COLO829 (cell line): ENCODE measurements around the gene PLA2G4E.

Experiments
- DNase-seq: peaks from one replicate; pipeline ENCODE4 v3.0.0; 2012; ENCODE audit warnings: low spot score

The PLA2G4E gene

GRCh38 chr15:42053914-42054313 lies 33.1 kb upstream of the PLA2G4E start:
- DNase-seq: no peak

DNA sequence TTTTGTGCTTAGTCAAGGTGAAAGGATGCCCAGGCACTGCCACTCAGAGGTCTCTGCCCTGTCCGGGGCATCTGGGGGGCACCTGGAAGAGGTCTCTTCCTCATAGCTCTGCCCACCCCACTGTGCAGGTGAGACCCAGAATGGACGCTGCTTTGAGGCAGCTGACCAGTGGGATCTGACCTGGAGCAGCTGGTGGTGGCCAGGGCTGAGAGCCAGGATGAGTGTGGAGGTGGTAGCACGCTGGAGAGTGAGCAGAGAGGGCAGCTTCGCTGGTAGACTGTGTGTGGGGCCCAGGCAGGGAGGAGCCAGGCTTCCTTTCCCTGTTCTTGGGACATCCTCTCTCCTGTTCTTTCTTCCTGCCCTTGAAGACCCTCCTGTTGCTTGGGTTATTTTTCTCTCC lies 32.2 kb upstream of the PLA2G4E start:
- DNase-seq: no peak

DNA sequence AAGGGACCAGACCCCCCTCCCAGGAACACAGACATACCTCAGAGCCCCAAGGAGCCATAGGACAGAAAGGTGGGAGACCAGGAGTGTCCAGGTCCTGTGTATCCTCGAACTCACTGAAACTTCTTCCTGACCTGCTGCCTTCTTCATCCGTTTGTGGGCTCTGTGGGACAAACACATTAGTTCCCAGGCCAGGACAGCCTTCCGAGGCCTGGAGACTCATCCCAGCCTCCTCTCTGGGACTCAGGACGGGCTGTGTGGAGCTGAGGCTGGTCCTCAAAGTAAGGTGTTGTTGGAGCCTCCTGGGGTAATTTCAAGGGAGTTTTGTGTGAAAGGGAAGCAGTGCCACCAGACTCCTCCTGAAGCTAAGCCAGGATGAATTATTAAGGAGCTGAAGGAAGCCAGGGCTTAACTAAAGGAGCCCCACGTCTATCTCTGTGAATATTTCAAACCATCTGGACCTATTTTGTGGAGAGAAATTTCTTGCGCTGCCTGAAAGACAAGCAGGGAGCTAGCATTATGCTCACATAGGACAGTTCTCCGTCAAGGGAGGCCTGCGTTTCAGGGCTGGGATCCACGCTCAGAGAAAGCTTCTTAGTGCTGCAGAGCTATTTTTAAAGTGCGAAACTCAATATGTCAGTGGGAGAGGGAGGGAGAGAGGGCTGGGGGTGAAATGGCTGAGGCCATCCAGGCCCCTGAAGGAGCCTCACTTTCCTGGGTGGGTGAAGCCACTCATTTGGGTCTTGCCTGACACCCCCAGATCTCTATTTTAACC lies 29.8 kb upstream of the PLA2G4E start:
- DNase-seq: no peak

DNA sequence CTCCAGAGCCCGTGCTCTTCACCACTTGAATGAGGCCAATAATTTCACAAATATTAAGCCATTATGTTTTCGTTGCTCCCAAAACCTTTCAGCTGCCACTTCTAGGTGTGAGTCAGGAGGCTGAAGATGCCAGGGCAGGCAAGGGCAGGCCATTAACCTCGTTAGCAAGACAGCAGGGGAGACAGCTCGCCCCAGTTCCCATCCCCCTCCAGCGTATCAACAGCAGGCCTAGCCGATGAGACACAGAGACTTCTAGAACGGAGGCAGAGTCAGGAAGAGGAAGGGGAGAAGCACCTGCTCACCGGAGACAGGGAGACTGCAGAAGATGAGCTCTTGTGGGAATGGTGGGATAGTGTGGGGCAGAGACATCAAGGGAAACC lies 28.0 kb upstream of the PLA2G4E start:
- DNase-seq: no peak

DNA sequence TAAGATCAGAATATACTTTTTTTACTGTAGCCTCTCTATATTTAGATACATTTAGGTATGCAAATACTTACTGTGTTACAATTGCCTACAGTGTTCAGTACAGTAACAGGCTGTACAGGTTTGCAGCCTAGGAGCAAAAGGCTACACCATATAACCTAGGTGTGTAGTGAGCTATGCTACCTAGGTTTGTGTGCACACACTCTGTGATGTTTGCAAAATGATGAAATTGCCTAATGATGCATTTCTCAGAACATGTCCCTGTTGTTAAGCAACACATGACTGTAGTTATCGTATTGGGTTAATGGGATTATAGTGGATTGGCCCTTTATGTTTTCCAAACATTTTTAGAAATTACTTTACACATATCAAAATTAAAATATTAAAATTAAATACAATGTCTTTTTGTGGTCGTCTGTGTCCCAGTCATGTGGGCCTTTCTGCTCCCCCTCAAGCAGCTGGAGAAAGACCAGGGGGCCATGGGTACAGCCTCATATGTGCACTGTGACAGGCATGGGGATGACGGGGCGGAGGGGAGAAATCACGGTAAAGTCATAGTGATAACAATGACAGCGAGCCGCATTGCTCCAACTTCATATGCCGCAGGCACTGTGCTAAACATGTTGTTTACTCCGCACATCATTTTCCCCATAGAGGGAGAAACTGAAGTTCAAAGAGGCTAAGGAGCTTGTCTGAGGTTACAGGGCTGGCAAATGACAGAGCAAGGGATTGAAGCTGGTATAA lies 27.4 kb upstream of the PLA2G4E start:
- no peak for DNase-seq

DNA sequence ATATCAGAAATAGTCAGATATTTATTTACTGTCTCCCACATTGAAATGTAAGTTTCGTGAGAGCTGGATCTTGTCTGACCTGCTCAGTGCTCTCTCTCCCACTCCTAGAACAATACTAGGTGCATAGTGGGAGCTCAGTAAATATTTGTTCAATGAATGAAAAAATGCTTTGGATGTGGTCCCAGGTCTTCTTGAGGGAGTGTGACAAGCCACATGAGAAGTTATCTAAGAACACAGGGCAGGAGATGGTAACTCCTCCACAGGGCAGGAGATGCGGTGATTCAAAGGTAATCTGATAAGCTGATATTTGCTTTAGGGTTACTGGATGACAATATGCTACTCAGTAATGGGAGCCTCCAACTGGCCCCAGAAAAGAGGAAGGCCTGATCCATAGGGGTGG lies 25.8 kb upstream of the PLA2G4E start:
- DNase-seq: no peak

DNA sequence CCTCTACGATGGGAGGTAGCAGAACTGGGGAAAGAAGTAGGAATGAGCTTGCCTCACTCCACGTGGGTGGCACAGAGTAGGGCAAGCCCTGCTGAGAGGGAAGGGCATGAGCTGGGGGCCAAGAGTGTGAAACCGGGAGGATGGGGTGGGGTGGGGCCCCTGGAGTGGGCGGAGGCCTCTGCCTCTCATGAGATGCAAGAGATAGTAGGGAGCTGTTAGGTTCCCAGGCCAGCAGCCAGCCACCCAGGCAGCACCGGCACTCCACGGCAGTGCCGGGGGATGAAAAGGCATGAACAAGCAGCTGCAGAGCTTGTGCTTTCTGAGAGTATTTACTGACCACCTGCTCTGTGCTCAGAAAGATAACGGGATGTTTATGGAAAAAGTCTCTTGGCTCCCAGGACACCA lies 24.4 kb upstream of the PLA2G4E start:
- no peak for DNase-seq

DNA sequence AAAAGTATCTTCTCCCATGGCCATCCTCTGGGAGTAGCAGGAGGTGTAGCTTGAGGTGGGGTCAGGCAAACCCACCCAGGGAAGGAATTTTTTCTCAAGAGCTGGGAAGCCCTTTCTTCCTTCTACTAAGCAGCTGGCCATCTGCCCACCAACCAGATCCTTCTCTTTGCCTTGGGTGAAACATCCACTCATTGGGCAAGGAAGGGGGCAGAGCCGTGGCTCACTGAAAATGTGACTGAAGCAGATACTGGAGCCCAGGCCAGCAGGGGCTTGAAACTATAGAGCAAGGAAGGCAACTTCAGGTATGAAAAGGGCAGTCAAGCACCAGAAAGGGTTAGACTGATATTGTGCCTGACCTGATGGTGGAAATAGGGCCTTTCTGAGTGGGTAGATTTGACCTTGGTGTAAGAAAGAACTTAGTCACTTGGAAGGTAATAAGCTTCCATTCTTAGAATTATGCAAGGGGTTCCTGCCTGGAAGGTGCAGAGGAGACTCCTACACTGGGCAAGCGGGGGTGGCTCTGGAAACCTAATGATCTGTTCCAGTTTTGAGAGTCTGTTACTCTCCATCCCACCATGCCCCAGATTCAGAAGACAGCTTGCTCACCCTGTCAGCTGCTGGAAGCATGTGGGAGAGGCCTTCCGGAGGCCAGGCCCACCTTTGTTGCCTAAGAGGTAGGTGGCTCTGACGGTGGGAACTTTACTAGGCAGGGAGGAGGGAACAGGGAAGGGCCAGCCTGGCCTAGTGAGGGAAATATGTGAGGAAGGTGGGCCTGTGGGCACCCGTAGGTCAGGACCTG lies 22.0 kb upstream of the PLA2G4E start:
- no peak for DNase-seq

DNA sequence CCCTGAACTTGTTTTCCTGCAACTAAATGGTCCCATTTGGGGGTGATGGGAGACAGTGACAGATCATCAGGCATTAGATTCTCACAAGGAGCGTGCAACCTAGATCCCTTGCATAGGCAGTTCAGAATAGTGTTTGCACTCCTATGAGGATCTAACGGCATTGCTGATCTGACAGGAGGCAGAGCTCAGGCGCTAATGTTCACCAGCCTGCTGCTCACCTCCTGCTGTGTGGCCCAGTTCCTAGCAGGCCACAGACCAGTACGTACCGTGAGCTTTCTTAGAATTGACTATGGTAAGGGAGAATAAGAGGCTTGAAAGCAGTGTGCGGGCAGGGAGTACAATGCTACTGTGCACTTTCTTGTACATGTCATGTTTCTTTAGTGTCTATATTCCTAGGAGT lies 17.6 kb upstream of the PLA2G4E start:
- DNase-seq: no peak

DNA sequence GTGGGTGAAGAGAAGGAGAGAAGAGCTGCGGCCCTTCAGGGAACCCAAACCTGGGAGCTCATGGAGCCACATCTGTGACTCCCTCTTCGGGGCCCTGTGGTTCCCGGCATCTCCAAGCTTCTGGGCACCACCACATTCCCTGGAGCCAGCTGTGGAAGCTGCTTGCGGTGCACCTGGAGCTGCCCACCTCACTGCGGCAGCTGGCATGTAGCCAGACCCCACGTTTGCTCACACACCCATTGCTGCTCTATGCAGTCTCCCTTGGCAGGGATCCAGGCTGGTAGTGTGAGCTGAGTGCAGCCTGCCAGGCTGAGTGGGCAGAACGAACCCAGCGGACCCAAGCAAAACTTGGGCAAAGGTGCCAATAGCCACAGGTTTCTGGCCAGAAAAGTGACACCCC lies 16.8 kb upstream of the PLA2G4E start:
- no peak for DNase-seq

DNA sequence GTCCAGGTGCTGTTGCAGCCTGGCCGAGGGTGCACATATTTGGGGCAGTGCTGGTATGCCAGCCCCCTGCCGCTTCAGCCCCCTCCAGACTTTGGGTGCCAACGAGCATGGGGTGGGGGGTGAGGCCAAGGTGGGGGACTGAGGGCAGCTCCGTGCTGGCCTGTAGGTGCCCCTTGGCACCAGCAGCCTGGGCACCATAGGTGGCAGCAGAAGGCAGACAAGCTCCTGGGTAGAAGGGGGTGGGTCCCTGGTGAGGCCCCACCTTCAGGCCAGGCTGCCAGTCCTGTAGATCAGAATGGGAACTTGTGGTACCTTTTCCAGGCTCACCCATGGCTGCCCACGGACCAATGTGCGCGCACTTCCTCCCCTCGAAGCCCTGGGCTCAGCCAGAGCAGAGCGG lies 16.1 kb upstream of the PLA2G4E start:
- no peak for DNase-seq

DNA sequence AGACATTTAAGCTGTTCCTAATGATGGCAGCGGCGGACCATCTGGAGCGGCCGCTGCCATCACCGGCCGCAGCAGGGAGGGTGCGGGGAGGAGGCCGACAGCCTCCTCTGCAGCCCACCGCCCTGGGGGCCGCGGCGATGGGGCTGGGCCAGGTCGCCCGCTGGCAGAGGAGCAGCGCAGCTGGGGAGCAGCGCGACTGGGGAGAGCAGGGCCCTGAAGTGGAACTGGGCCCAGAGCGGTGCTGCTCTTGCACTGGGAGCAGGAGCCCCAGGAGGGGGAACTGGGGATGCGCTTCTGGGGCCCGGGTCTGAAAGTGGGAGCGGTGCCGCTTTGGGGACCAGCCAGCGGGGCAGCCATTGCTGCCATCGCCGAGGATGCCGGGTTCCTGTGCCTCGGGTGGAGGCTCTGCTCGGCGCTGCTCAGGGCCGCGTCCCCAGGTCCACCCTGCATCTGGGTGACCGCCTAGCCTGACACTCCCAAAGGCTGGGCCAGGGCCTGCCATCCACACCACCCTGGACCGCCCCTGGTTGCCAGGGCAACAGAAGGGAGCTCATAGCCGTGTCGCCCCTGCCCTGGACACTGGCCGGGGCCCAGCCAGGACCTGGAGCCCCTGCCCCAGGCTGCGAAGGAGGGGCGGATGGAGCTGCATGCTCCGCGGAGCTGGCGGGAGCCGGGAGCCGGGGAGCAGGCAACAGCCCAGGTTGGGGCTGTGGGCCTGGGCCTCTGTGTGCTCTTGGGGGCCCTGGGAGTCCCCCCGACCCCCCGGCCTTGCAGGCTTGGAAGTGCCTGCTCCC lies 15.5 kb upstream of the PLA2G4E start:
- DNase-seq: no peak

DNA sequence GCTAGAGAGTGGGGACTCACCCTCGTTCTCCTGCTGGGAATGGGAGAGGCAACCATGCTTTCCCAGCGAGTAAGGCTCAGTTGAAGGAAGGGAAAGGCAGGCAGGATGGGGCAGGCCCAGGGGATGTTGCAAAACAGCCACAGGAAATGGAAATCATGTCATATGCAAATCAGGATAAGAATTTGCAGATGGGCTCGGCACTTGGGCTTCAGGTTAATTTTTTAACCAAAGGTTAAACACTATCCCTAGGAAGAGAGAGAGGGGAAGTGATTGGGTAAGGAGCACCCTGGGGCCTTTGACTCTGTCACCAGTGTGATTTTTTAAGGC lies 14.6 kb upstream of the PLA2G4E start:
- DNase-seq: no peak

- no peak for DNase-seq
Measured at GRCh38 chr15:42034628-42035434, 14.0 kb upstream of the PLA2G4E start.

DNA sequence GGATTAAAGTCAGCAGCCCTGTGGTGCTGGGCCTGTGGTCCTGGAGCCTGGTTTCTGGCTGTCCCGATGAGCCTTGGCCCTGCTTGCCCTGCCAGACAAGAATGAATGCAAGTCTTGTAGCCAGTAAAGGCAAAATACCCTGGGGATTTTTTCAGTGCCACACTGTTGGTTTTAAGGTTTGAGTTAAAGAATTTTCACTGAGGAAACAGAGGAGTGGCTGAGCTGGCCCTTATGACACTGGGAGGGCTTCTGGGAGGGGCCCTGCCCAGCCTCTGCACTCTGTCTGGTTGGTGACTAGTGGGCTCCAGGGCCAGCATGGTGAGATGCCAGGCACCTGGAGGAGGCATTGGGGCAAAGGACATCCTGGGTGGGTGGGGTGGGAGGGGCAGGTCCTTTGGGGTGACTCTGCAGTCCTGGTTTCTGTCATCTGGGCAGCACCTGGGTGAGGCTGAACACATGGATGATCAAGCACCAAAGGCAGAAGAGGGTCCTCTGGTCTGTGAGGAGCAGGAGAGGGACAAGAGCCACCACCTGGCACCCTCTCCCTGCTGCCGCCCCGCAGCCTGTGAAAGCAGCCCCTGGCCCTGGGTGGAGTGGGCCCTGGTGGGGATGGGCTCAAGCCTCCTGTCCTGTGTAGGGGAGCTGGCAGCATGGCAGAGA lies 12.5 kb upstream of the PLA2G4E start:
- no peak for DNase-seq

- no peak for DNase-seq
Measured at GRCh38 chr15:42032376-42033213, 11.8 kb upstream of the PLA2G4E start.

DNA sequence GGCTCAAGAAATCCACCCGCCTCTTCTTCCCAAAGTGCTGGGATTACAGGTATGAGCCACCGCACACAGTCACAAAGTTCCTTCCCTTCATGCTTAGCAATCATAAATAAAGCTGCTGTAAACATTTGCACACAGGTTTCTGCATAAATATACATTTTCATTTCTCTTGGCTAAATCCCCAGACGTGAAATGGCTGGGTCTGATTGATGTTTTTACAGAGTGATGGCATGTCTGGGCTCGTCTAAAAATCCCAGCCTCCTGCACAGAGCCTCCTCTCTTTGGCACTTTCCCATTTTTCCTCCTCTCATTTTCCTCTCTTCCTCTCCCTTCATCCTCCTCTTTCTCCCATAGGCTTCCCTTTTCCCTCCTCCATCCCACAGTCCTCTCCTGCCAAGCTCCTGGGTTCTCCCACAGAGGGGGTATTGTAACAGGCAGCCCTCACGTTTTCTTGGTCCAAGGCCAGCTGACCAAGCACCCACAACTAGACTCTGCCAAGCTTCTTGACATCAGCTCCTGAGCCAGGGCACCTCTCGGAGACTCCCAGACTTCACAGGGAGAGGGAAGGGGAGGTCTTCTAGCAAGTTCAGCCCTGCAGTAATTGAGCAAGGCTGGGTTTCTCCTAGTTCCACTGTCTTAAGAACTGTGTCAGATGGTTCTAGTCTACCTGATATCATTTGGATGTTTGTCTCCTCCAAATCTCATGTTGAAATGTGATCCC lies 10.5 kb upstream of the PLA2G4E start:
- DNase-seq: no peak

DNA sequence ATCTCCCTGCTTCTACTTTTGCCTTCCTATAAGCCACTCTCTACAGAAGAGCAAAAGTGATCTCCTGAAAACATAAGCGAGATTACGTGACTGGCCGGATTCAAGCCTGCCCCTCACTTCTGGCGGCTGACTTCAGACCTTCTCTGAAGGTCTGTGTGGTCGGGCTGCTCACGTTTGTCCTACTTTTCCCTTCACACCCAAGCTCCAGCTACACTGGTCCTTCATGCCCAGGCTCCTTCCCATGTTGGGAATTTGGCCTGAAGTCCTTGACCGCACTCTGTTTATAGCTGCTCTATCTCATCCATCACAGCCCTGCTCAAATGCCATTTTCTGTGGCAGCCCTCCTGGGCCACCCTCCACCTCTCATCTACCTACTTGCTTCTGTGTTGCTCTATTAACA lies 6.7 kb upstream of the PLA2G4E start:
- DNase-seq: no peak

- DNase-seq: no peak
Measured at GRCh38 chr15:42024303-42024702, 3.5 kb upstream of the PLA2G4E start.
